Hematopoietic multipotent progenitor cell treated with erythropoietin and hydrocortisone succinate and interleukin-3 and kit ligand, for 15 days (in vitro differentiated cells): ENCODE data around the gene RAB37.

Experiments used
- DNase-seq: peaks from one replicate; pipeline ENCODE4 v3.0.0-alpha.2; 2015; ENCODE audit warnings: low spot score

The RAB37 gene

GRCh38 chr17:74736513-74737298 is at the start of gene RAB37:
TSS of gene RAB37 (plus strand) at chr17:74737256. CDS start at chr17:74737273, 17 bp downstream.
- DNase-seq: no peak

- DNase-seq: no peak
These were observed 49.2 kb upstream of the RAB37 start for GRCh38 chr17:74687886-74688285.

GRCh38 chr17:74690409-74690825 is 46.6 kb upstream of the RAB37 start:
- no peak for DNase-seq

- no peak for DNase-seq
These were observed 45.9 kb upstream of the RAB37 start for GRCh38 chr17:74691151-74691550.

- no peak for DNase-seq
These were observed 43.0 kb upstream of the RAB37 start for GRCh38 chr17:74694081-74694480.

- no peak for DNase-seq
These were observed 41.4 kb upstream of the RAB37 start for GRCh38 chr17:74695629-74696028.

- no peak for DNase-seq
These were observed 39.5 kb upstream of the RAB37 start for GRCh38 chr17:74697515-74697914.

- no peak for DNase-seq
These were observed 39.0 kb upstream of the RAB37 start for GRCh38 chr17:74698069-74698468.

- DNase-seq: no peak
These were observed 37.8 kb upstream of the RAB37 start for GRCh38 chr17:74699236-74699635.

GRCh38 chr17:74702116-74702871 is 34.8 kb upstream of the RAB37 start:
- no peak for DNase-seq

- no peak for DNase-seq
These were observed 33.7 kb upstream of the RAB37 start for GRCh38 chr17:74703311-74703710.

- no peak for DNase-seq
These were observed 32.5 kb upstream of the RAB37 start for GRCh38 chr17:74704544-74704943.

GRCh38 chr17:74711058-74711824 is 25.8 kb upstream of the RAB37 start:
- DNase-seq: no peak

- DNase-seq: no peak
These were observed 24.8 kb upstream of the RAB37 start for GRCh38 chr17:74712301-74712700.

GRCh38 chr17:74712756-74713155 is 24.3 kb upstream of the RAB37 start, which contains the start of gene CD300LF:
TSS of gene CD300LF (minus strand) at chr17:74712923. CDS start at chr17:74712866, 57 bp downstream.
- DNase-seq: no peak

GRCh38 chr17:74713171-74713755 is 23.8 kb upstream of the RAB37 start:
- no peak for DNase-seq

GRCh38 chr17:74715144-74715543 is 21.9 kb upstream of the RAB37 start:
- DNase-seq: no peak

- no peak for DNase-seq
These were observed 16.6 kb upstream of the RAB37 start for GRCh38 chr17:74720506-74720905.

- no peak for DNase-seq
These were observed 14.3 kb upstream of the RAB37 start for GRCh38 chr17:74722782-74723181.

- DNase-seq: no peak
These were observed 13.2 kb upstream of the RAB37 start for GRCh38 chr17:74723891-74724290.

GRCh38 chr17:74725111-74725510 is 11.9 kb upstream of the RAB37 start:
- DNase-seq: no peak

GRCh38 chr17:74728033-74728701 is 8.9 kb upstream of the RAB37 start:
- DNase-seq: no peak
